NCI-H146 treated with DMSO at 0.1 percent for 48 hours (cell line): ENCODE measurements around the gene GATAD2B.

Experiments used
- DNase-seq: peaks from one replicate; lab custom pipeline; 2025; ENCODE audit not compliant: unreplicated experiment; lab: John Stamatoyannopoulos, UW

GATAD2B gene

DNA sequence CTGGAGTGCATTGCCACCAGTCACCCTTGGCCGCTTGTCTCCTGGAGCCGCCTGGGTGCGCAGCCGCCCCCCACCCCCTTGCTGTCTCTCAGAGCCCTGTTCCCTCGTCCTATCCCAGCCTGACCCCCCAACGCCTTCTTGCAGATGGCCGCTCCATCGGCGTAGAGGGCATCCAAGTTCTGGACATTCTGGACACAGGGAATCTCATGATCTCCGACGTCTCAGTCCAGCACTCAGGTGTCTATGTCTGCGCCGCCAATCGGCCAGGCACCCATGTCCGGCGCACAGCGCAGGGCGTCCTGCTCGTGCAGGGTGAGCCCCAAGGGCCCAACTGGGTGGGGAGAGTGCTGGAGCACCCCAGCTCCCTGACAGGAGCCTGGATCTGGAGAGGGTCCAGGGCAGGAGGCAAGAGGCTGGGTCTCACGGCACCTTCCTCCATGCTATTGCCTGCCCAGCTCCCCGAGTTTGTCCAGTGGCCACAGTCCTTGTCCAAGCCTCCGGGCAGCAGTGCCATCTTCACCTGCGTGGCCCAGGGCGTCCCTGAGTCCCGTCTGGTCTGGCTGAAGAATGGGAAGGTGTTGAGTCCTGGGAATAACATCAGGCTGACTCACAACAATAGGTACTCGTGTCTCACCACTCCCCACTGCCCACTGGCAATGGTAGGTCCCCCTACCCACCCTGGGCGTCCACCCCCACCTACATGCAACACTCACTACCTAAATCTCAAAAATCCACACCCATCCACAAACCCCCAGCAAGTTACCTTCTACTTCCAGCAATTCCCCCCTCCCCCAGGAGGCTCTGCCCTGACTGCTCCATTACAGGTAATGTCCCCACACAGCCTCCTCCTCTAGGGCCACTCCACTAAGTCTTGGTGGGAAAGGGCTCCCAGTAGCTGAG is 123.0 kb downstream of the GATAD2B start:
- DNase-seq = no peak

GRCh38 chr1:153799016-153799415 is 123.8 kb downstream of the GATAD2B start:
- DNase-seq = no peak

- no peak for DNase-seq
These were observed 124.3 kb downstream of the GATAD2B start for GRCh38 chr1:153798468-153798780.

GRCh38 chr1:153796786-153797659 is 125.7 kb downstream of the GATAD2B start:
- peak; percentile 46 for DNase-seq

DNA sequence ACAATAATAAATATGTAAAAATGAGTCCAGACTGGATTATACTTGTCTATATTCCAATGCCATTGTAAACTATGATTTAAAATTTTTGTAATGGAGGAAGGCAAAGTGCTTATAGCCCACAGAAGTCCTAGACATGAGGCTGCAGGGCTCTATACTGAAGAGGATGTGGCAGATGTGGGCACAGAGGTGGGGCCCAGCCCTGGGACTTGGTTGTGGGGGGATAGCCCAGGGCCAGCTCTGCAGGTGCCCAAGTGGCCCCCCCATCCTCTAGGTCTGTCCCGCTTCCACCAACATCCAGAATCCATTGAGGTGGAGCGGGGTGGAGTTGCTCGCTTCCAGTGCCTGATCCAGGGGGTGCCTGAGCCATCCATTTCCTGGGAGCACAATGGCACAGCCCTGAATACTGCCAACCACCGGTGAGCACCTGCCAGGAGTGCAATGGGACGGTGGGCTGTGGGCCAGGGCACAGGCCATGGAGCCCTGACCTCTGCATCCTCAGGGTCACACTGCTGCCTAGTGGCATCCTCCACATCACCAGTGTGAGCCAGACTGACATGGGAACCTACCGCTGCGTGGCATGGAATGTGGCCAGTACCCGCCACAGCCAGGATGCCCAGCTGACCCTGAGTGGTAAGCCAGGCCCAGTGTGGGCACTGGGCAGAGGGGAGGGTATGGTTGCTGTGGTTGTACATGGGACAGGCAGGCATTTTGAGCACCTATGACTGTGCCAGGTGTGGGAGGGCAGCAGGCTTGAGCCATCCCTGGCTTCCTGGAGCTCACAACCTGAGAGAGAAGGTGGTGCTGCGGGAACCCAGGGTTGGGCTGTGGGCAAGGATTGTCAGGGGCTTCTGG is 126.6 kb downstream of the GATAD2B start:
- no peak for DNase-seq

DNA sequence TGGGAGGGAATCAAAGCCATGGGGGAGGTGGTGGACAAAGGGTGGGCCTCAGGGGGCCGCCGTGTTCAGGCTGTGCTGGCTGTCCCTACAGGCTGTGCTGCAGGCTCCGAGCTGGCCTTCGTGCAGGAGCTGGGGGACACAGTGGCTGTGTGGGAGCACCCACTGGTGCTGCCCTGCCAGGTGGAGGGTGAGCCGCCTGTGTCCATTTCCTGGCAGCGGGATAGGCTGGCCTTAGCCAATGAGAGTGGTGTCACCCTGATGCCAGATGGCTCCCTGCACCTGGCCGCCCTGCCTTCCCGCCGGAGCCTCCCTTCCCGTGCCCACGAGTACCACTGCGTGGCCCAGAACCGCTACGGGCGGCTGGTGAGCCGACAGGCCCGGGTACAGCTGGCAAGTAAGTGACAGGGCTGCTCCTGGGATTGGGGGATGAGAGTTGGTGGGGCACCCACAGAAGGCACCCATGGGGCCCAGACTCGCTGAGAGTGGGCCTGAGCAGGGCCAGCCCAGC is 127.4 kb downstream of the GATAD2B start:
- no peak for DNase-seq

- no peak for DNase-seq
These were observed 128.0 kb downstream of the GATAD2B start for GRCh38 chr1:153794624-153795329.

- DNase-seq = no peak
These were observed 128.7 kb downstream of the GATAD2B start for GRCh38 chr1:153793973-153794615.

- DNase-seq = no peak
These were observed 129.4 kb downstream of the GATAD2B start for GRCh38 chr1:153793261-153793972.

DNA sequence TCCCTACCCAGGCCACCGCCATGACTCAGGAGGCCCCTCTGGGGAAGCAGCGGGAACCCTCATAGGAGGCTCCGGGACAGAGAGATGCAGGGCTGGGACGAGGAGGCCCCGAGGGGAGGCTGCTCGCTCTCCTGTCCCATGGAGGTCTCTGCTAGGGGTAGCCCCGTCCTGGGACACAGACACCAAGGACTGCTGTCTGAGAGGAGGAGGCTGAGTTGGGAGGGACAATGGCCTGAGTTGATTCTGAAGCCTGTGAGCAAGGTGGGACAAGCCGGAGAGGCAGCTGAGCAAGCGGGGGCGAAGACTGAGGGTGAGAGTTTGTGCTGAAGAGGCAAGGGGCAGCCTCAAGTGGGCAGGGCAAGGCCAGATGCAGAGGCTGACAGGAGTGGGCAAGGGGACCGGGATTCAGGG is 130.1 kb downstream of the GATAD2B start:
- no peak for DNase-seq

DNA sequence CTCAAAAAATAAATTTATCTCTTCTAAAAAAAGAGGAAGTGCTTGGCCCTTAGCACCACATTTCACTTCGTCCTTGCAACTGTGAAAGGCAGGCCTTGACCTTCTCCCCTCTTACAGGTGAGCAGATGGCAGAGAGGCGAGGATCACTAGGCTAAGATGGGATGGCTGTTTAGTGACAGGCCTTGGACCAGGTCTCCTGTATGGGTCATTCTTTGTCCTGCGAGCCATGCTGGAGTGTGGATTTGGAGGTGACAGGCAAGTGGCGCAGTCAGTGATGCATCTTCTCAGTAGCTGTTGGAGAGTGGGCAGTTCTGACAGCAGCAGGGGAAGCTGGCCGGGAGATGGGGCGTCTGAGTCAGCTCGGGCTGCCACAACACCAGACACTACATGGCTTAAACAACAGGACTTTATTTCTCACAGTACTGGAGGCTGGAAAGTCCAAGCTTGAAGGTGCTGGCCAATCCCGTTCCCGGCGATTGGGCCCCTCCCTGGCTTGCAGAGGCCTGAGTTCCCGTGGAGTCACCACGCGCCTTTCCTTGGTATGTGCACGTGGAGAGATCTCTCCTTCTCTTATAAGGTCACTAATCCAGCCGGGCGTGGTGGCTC is 131.0 kb downstream of the GATAD2B start:
- DNase-seq = no peak

DNA sequence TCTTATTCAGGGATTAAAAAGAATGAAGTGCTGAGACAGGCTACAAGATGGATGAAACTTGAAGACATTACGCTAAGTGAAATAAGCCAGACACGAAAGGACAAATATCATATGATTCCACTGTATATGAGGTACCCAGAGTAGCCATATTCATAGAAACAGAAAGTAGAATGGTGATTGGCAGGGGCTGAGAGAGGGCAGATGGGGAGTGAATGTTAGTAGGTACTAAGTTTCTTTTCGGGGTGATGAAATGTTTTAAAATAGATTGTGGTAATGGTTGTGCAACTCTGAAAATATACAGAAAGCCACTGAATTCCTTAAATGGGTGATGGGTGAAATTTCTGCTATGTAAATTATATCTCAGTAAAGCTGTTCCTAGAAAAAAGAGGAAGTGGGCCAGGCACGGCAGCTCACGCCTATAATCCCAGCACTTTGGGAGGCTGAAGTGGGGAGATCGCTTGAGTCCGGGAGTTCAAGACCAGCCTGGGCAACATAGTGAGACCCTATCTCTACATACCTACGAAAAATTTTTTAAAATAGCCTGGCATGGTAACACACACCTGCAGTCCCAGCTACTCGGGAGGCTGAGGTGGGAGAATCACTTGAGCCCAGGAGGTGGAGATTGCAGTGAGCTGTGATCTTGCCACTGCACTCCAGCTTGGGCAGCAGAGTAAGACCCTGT is 131.7 kb downstream of the GATAD2B start:
- DNase-seq = no peak

GRCh38 chr1:153790313-153790965 is 132.3 kb downstream of the GATAD2B start:
- no peak for DNase-seq

DNA sequence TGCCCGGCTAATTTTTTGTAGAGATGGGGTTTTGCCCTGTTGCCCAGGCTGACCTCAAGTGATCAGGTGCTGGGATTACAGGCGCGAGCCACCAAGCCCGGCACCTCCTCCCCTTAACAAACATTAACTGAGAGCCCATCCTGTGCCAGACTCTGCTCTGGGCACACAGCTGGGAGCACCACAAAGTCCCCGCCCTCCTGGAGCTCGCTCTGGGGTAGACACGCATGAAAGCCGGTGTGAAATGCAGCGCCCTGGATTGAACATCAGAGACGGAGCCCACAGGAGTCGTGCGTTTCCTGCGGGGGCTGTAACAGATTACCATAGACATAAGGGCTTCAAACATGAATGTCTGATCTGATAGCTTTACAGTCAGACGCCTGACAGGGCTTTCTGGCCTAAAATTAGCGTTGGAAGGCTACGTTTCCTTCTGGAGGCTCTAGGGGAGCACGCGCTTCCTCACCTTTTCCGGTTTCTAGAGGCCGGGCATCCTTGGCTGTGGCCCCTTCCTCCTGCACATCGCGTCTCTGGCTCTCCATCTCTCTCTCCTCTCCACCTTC is 133.2 kb downstream of the GATAD2B start:
- no peak for DNase-seq

GRCh38 chr1:153786038-153786790 is 136.6 kb downstream of the GATAD2B start:
- DNase-seq = no peak
